Stimulated activated CD8-positive, alpha-beta memory T cell treated with anti-CD3 and anti-CD28 coated beads, Interleukin-12 subunit alpha, Interleukin-12 subunit beta, amount 100 ng/mL, for 1 hour (primary cell): ENCODE data around the gene NKAPL.
"Not testable (repeated sequence)": the region's sequence is repeated elsewhere in the genome, so short reads cannot be mapped to it uniquely, and the experiment has no call there.

Source experiments
- DNase-seq: peaks from one replicate; pipeline ENCODE4 v3.0.0-alpha.2; 2020; ENCODE audit warnings: low read depth

The NKAPL gene

GRCh38 chr6:28296520-28297060, 37.5 kb downstream of the NKAPL start:
- DNase-seq: no peak

DNA sequence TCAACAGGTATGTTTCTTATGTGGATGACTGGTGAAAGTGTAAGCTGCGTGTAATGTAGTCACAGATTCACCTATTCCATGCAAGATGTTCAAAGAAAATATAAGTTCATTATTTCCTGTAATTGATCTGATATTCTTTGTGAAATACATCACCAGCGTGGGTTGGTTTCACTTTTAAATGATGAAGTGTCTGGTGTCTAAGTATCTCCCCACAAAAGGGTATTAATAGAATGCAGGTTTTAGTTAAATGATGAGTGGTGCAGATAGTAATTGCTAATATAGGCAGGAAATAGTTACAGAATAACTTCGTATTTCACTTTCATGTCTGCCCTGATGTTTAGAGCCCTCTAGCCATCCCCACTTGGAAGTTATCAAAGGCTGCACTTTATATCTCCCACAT, 44.5 kb downstream of the NKAPL start:
- DNase-seq: no peak

DNA sequence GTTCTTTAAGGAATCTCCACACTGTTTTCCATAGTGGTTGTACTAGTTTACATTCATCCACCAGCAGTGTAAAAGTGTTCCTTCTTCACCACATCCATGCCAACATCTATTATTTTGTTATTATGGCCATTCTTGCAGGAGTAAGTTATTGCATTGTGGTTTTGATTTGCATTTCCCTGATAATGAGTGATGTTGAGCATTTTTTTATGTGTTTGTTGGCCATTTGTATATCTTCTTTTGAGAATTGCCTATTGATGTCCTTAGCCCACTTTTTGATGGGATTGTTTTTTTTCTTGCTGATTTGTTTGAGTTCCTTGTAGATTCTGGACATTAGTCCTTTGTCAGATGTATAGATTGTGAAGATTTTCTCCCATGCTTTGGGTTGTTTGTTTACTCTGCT, 47.3 kb downstream of the NKAPL start:
- DNase-seq: not testable (repeated sequence)
